Hepatocyte (in vitro differentiated cells): ENCODE data around the gene RPL27.

Experiments
- EZH2phosphoT487 ChIP-seq: fragments of 200-600 bp; sonication (generic); IDR thresholded peaks from one replicate; pipeline ENCODE4 v1.6.1; 2018; ENCODE audit warnings: antibody characterized with exemption, mild to moderate bottlenecking, low read depth, moderate library complexity; ENCODE audit not compliant: unreplicated experiment, severe bottlenecking
- TF ChIP-seq, protein P1 (sequence below): fragments of 200-600 bp; sonication (generic); IDR thresholded peaks from 2 replicates; pipeline ENCODE4 v1.5.1; 2016; ENCODE audit warnings: antibody characterized with exemption, mild to moderate bottlenecking; ENCODE audit not compliant: poor library complexity

DNA sequence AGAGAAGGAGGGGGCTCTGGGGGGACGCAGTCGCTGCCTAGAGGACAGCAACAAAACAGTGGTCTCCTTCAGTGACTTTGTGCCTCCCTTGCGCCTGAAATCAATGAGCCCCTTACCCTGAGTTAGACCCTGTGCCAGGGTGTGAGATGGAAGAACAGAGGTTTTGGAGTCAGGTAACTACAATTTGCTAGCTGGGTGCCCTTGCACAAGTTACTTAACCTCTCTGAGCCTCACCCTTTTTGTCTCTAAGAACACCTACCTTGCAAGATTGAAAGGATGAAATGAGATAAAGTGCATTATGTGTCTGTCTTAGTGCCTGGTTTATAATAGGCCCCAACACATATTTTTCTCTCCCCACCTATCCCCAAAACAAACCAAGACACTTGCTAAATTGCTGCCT is 36.7 kb downstream of the RPL27 start:
- TF ChIP-seq, protein P1, sequence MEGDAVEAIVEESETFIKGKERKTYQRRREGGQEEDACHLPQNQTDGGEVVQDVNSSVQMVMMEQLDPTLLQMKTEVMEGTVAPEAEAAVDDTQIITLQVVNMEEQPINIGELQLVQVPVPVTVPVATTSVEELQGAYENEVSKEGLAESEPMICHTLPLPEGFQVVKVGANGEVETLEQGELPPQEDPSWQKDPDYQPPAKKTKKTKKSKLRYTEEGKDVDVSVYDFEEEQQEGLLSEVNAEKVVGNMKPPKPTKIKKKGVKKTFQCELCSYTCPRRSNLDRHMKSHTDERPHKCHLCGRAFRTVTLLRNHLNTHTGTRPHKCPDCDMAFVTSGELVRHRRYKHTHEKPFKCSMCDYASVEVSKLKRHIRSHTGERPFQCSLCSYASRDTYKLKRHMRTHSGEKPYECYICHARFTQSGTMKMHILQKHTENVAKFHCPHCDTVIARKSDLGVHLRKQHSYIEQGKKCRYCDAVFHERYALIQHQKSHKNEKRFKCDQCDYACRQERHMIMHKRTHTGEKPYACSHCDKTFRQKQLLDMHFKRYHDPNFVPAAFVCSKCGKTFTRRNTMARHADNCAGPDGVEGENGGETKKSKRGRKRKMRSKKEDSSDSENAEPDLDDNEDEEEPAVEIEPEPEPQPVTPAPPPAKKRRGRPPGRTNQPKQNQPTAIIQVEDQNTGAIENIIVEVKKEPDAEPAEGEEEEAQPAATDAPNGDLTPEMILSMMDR, result no peak
- no peak for TF ChIP-seq EZH2phosphoT487
